CD14-positive monocyte (primary cell): ENCODE data around the gene PEMT. TPM values are rescaled to one million over a fixed set of nuclear protein-coding genes. Genes with fewer than 3 reads are reported as not detected.

ENCODE experiments used
- DNase-seq, 3 donors: peaks; one replicate each; pipeline ENCODE4 v3.0.0-alpha.2; 2011 to 2022
- H2AFZ ChIP-seq: 2 replicates; pipeline ENCODE4 v1.6.0; 2012; ENCODE audit warnings: mild to moderate bottlenecking, low read depth, low read length, inconsistent platforms; ENCODE audit not compliant: insufficient read depth, poor library complexity, severe bottlenecking
- H3K27ac ChIP-seq, 2 donors: 1 replicate in 1 of 2; 2 replicates in 1 of 2; pipeline ENCODE4 v1.5.1; 2012 to 2013; ENCODE audit warnings: low read length in 2 of 2, control low read depth in 1 of 2, inconsistent platforms in 1 of 2, low read depth in 1 of 2, mild to moderate bottlenecking in 1 of 2
- H3K27me3 ChIP-seq, 2 donors: one replicate each; pipeline versions ENCODE4 v1.6.0 to v1.6.1; 2011 to 2013; ENCODE audit warnings: low read length in 2 of 2; ENCODE audit not compliant: control insufficient read depth in 2 of 2, insufficient read depth in 2 of 2
- H3K36me3 ChIP-seq, 2 donors: replicated peaks in 1 of 2; 1 replicate in 1 of 2; 2 replicates in 1 of 2; pipeline versions ENCODE4 v1.5.1 to v1.6.1; 2012 to 2013; ENCODE audit warnings: low read length in 2 of 2, control low read depth in 1 of 2, inconsistent platforms in 1 of 2, mild to moderate bottlenecking in 1 of 2; ENCODE audit not compliant: insufficient read depth in 2 of 2, control insufficient read depth in 1 of 2
- H3K4me1 ChIP-seq, 2 donors: 1 replicate in 1 of 2; 2 replicates in 1 of 2; pipeline versions ENCODE4 v1.5.1 to v1.6.1; 2012 to 2013; ENCODE audit warnings: low read length in 2 of 2, control low read depth in 1 of 2, inconsistent platforms in 1 of 2, mild to moderate bottlenecking in 1 of 2, moderate library complexity in 1 of 2; ENCODE audit not compliant: insufficient read depth in 2 of 2, control insufficient read depth in 1 of 2
- H3K4me2 ChIP-seq: replicated peaks from 2 replicates; pipeline ENCODE3; 2012; ENCODE audit warnings: low read length, moderate library complexity, mild to moderate bottlenecking; ENCODE audit not compliant: poor library complexity, severe bottlenecking; ENCODE audit errors: extremely low read depth
- H3K4me3 ChIP-seq, 3 experiments: fragments of 200-600 bp in 1 of 3; sonication (generic) in 1 of 3; replicated peaks in 1 of 3; 1 replicate in 2 of 3; 2 replicates in 1 of 3; pipeline ENCODE4 v1.5.1; 2011 to 2013; ENCODE audit warnings: low read length in 3 of 3, mild to moderate bottlenecking in 3 of 3, control low read depth in 2 of 3, low read depth in 2 of 3, inconsistent platforms in 1 of 3, moderate library complexity in 1 of 3
- H3K79me2 ChIP-seq: 2 replicates; pipeline ENCODE4 v1.6.0; 2012; ENCODE audit warnings: mild to moderate bottlenecking, control low read depth, inconsistent platforms, low read length, moderate library complexity; ENCODE audit not compliant: insufficient read depth
- H3K9ac ChIP-seq: 2 replicates; pipeline ENCODE4 v1.6.0; 2017; ENCODE audit warnings: low read length, mild to moderate bottlenecking; ENCODE audit not compliant: insufficient read depth, poor library complexity, severe bottlenecking
- H3K9me3 ChIP-seq, 2 donors: replicated peaks in 1 of 2; 1 replicate in 1 of 2; 2 replicates in 1 of 2; pipeline versions ENCODE4 v1.5.1 to v1.6.1; 2012 to 2013; ENCODE audit warnings: low read length in 2 of 2, control low read depth in 1 of 2; ENCODE audit not compliant: control insufficient read depth in 1 of 2, insufficient read depth in 1 of 2
- H4K20me1 ChIP-seq: 2 replicates; pipeline ENCODE4 v1.6.0; 2012; ENCODE audit warnings: mild to moderate bottlenecking, low read length, control low read depth, moderate library complexity; ENCODE audit not compliant: insufficient read depth
- H3K27ac Mint-ChIP-seq, 7 donors: one replicate each; pipeline ENCODE4 v1.8.0; 2020; ENCODE audit warnings: mild to moderate bottlenecking in 7 of 7, mixed read lengths in 7 of 7, moderate library complexity in 6 of 7, inconsistent platforms in 2 of 7
- H3K27me3 Mint-ChIP-seq, 3 donors: one replicate each; pipeline ENCODE4 v1.8.0; 2021 to 2022; ENCODE audit warnings: low read depth in 3 of 3, mild to moderate bottlenecking in 3 of 3, mixed read lengths in 3 of 3, moderate library complexity in 3 of 3, inconsistent platforms in 1 of 3
- H3K36me3 Mint-ChIP-seq, 2 donors: one replicate each; pipeline ENCODE4 v1.8.0; 2020; ENCODE audit warnings: mixed read lengths in 2 of 2, inconsistent platforms in 1 of 2, mild to moderate bottlenecking in 1 of 2
- H3K4me1 Mint-ChIP-seq: one replicate; pipeline ENCODE4 v1.8.0; 2020; ENCODE audit warnings: mild to moderate bottlenecking, mixed read lengths
- H3K4me3 Mint-ChIP-seq, 2 donors: one replicate each; pipeline ENCODE4 v1.8.0; 2020; ENCODE audit warnings: mild to moderate bottlenecking in 2 of 2, mixed read lengths in 2 of 2, moderate library complexity in 1 of 2
- H3K9me3 Mint-ChIP-seq, 7 donors: one replicate each; pipeline ENCODE4 v1.8.0; 2020 to 2022; ENCODE audit warnings: mixed read lengths in 7 of 7, mild to moderate bottlenecking in 6 of 7, moderate library complexity in 6 of 7, inconsistent platforms in 2 of 7
- WGBS: methylation state at CpG from one replicate; pipeline ENCODE4 v1.1.5; 2013; ENCODE audit warnings: missing lambda C conversion rate; ENCODE audit not compliant: insufficient coverage; 5-methylcytosine and 5-hydroxymethylcytosine counted together
- intact Hi-C, 2 donors: fragments of 100-400 bp; cut with micrococcal nuclease; formaldehyde crosslinking; loops; one replicate each; pipeline versions ENCODE4 v1.15.0 to v1.15.1; 2023
- polyA plus RNA-seq, 3 donors: library from polyadenylated mRNA; depleted of rRNA in 1 of 3; unstranded in 2 of 3; stranded (reverse) in 1 of 3; fragments of 300-500 nt in 2 of 3; fragments of >200 nt in 1 of 3; fragmentation: Illumina TruSeq in 2 of 3; gene quantifications; 1 replicate in 2 of 3; 2 replicates in 1 of 3; pipeline ENCODE4 v1.2.3, GENCODE V29; 2012 to 2021
- small RNA-seq: library from RNA; depleted of rRNA; stranded (forward); fragments of <200 nt; gene quantifications from one replicate; pipeline ENCODE3, GENCODE V24; 2012; ENCODE audit warnings: low read depth; ENCODE audit not compliant: insufficient read length
- TF ChIP-seq, protein P1 (sequence below): fragments of 200-600 bp; IDR thresholded peaks from one replicate; pipeline ENCODE4 v1.8.0; 2022; ENCODE audit warnings: antibody characterized with exemption, mild to moderate bottlenecking

PEMT gene
- polyA plus RNA-seq, 3 donors: 26.7 to 41.0 (median 38.4) TPM

DNA sequence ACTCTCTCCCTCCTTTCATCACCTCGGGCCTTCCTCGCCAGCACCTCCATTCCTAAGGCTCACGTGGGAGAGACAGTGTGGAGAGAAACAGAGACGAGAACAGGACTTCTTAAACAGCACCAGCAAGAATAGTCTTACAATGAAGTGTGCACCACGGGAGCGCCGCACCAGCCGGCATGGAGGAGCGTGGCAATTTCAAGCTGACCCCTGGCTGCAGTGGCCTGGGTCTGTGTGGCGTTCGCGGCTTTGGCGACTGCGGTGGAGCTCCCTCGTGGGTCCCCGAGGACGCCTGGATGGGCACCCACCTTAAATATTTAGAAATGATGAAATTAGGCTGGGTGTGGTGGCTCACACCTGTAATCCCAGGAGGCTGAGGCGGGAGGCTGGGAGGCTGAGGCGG is 135.3 kb downstream of the PEMT start:
- H3K36me3 Mint-ChIP-seq: no peaks in the 10 kb centered on the region
- Histone ChIP-seq H3K4me3 (no peak overlapping the region), H3K4me2 (no peak overlapping the region), H3K9ac (no peak overlapping the region), H3K36me3 (no peaks in the 10 kb centered on the region), H3K27me3 (no peaks in the 10 kb centered on the region), H3K27ac (no peak overlapping the region), H3K9me3 (peaks cover 0 to 3% of the 10 kb centered on the region in 2 donors), H4K20me1 (no peaks in the 10 kb centered on the region), H2AFZ (no peak overlapping the region), H3K79me2 (no peaks in the 10 kb centered on the region), H3K4me1 (no peaks in the 10 kb centered on the region)
- H3K4me1 Mint-ChIP-seq: no peaks in the 10 kb centered on the region
- peaks cover 0 to 4% (median 3%) of the 10 kb centered on the region in 7 donors for H3K9me3 Mint-ChIP-seq
- intact Hi-C loops: no loop called here
- H3K4me3 Mint-ChIP-seq: no peak overlapping the region
- TF ChIP-seq, protein P1, sequence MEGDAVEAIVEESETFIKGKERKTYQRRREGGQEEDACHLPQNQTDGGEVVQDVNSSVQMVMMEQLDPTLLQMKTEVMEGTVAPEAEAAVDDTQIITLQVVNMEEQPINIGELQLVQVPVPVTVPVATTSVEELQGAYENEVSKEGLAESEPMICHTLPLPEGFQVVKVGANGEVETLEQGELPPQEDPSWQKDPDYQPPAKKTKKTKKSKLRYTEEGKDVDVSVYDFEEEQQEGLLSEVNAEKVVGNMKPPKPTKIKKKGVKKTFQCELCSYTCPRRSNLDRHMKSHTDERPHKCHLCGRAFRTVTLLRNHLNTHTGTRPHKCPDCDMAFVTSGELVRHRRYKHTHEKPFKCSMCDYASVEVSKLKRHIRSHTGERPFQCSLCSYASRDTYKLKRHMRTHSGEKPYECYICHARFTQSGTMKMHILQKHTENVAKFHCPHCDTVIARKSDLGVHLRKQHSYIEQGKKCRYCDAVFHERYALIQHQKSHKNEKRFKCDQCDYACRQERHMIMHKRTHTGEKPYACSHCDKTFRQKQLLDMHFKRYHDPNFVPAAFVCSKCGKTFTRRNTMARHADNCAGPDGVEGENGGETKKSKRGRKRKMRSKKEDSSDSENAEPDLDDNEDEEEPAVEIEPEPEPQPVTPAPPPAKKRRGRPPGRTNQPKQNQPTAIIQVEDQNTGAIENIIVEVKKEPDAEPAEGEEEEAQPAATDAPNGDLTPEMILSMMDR: no peak
- no peak overlapping the region for H3K27ac Mint-ChIP-seq
- no peak for DNase-seq
- peaks cover 0 to 3% (median 2%) of the 10 kb centered on the region in 3 donors for H3K27me3 Mint-ChIP-seq
- 100% methylated on average over 5 of the region's 19 CpGs for WGBS

Small RNA genes lying within 50 kb of the gene (small RNA-seq; reads per million reads assigned to genes)
- not detected for gene RF00019
- not detected for gene RNU6-468P

Other genes with a start within 250 kb of the PEMT start
- 1 to 10 TPM; 5.6 to 6.9 (median 6.1) TPM for gene MED9, start 114.7 kb downstream of the PEMT start, polyA plus RNA-seq
- 10 to 100 TPM in 1 of 3 donors, 1 to 10 TPM in 1, under 1 TPM in 1; 0.88 to 12.4 (median 1.3) TPM for gene RASD1, start 95.3 kb downstream of the PEMT start, polyA plus RNA-seq
- gene RAI1, start 89.8 kb upstream of the PEMT start, polyA plus RNA-seq: 1 to 10 TPM in 2 of 3 donors, under 1 TPM in 1; 0.89 to 4.4 (median 1.5) TPM
- gene SREBF1, start 245.3 kb upstream of the PEMT start, polyA plus RNA-seq: 10 to 100 TPM in 2 of 3 donors, 1 to 10 TPM in 1; 7.6 to 35.9 (median 10.5) TPM